ENCODE measurements around the gene SLC35D1.

- TF ChIP-seq TAF1 (IDR thresholded peaks at IDR 0.05; ENCODE audit: borderline replicate concordance, low read depth, low read length) (no peak), YY1 (IDR thresholded peaks at IDR 0.05; ENCODE audit: low read depth, low read length) (no peak), EZH2 (IDR thresholded peaks at IDR 0.05; ENCODE audit: borderline replicate concordance, control insufficient read depth, low read depth, low read length) (no peak), NFYB (IDR thresholded peaks at IDR 0.05; ENCODE audit: insufficient read depth, low read depth, low read length) (no peak), EGR1 (IDR thresholded peaks at IDR 0.05; ENCODE audit: borderline replicate concordance in 1 of 2, low read depth in 2 of 2, low read length in 2 of 2) (no peak)
These were observed 35.8 kb upstream of the SLC35D1 start for GRCh38 chr1:67089685-67090208.
